ENCODE results near the gene PADI3. TPM values are rescaled to one million over a fixed set of nuclear protein-coding genes. Genes with fewer than 3 reads are reported as not detected.

PADI3 gene
- total RNA-seq = not detected

GRCh38 chr1:17248781-17249180 lies at the start of gene PADI3:
PADI3 (plus strand) TSS chr1:17249098; CDS start chr1:17249138, 40 bp downstream.
- Mint-ChIP-seq H3K4me1 (no peaks in the 10 kb centered on the region), H3K27me3 (no peaks in the 10 kb centered on the region), H3K9me3 (no peaks in the 10 kb centered on the region), H3K27ac (no peak within 1 kb of the TSS), H3K4me3 (no peak within 1 kb of the TSS), H3K36me3 (ENCODE audit: low read depth) (no peaks in the 10 kb centered on the region)
- ChIA-PET POLR2A (no interaction called here), CTCF (interaction anchor here (1.6 kb wide), 1 partner anchor 143 kb away, joined by 3 read pairs; no protein-coding TSS in a partner anchor)
- no peak for DNase-seq

- ChIA-PET POLR2A (no interaction called here), CTCF (interaction anchor here (0.6 kb wide), 1 partner anchor 74 kb away, joined by 3 read pairs; no protein-coding TSS in a partner anchor)
- Mint-ChIP-seq H3K4me3 (no peak overlapping the region), H3K36me3 (ENCODE audit: low read depth) (no peaks in the 10 kb centered on the region), H3K4me1 (peaks cover 28% of the 10 kb centered on the region), H3K9me3 (no peaks in the 10 kb centered on the region), H3K27ac (no peak overlapping the region), H3K27me3 (peaks cover 13% of the 10 kb centered on the region)
- no peak for DNase-seq
These were observed 49.4 kb upstream of the PADI3 start for GRCh38 chr1:17199267-17200044.

DNA sequence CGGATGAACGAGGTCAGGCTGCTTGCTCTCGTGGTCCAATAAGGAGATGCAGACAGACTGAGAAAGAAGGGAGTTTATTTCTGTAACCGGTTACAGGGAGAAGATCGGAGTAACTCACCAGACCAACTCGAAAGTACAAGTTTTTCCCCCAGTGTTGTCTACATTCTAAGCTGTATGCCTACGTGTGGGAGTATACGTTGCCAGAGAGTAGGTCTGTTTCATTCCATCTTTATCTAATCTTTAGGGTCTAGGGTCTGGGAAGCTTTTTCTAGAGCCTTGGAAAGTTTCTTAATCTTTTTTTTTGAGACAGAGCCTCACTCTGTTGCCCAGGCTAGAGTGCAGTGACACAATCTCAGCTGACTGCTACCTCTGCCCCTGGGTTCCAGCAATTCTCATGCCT lies 48.7 kb upstream of the PADI3 start:
- peaks cover 13% of the 10 kb centered on the region for H3K27me3 Mint-ChIP-seq
- H3K4me3 Mint-ChIP-seq = no peak overlapping the region
- no peak overlapping the region for H3K27ac Mint-ChIP-seq
- CTCF ChIA-PET = interaction anchor here (0.6 kb wide), 1 partner anchor 75 kb away, joined by 3 read pairs; no protein-coding TSS in a partner anchor
- POLR2A ChIA-PET = no interaction called here
- H3K9me3 Mint-ChIP-seq = no peaks in the 10 kb centered on the region
- no peak for DNase-seq
- peaks cover 30% of the 10 kb centered on the region for H3K4me1 Mint-ChIP-seq
- H3K36me3 Mint-ChIP-seq (ENCODE audit: low read depth) = no peaks in the 10 kb centered on the region

DNA sequence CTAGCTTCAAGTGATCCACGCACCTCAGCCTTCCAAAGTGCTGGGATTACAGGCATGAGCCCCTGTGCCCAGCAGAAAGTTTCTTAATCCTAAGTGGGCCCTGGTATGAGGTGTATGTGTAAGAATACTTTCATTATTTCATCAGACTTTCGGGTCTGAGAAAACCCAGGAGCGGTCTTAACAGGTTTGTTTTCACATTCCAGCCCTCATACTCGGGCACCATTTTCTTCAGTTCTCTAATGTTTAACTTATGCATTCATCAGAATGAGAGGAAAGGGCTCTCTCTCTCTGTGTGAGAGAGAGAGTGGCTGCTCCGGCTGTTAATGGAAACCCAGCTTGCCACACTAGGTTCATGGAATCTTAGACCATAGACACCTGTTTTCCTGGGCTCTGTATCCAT lies 48.1 kb upstream of the PADI3 start:
- Mint-ChIP-seq H3K27me3 (peaks cover 16% of the 10 kb centered on the region), H3K9me3 (no peaks in the 10 kb centered on the region), H3K36me3 (ENCODE audit: low read depth) (no peaks in the 10 kb centered on the region), H3K4me1 (peaks cover 32% of the 10 kb centered on the region), H3K27ac (no peak overlapping the region), H3K4me3 (no peak overlapping the region)
- POLR2A ChIA-PET = interaction anchor here (0.9 kb wide), 1 partner anchor 14 kb away, joined by 3 read pairs; no protein-coding TSS in a partner anchor
- DNase-seq = no peak
- CTCF ChIA-PET = no interaction called here

- Mint-ChIP-seq H3K4me3 (peak overlapping the region; percentile 3), H3K27me3 (peaks cover 22% of the 10 kb centered on the region), H3K36me3 (ENCODE audit: low read depth) (no peaks in the 10 kb centered on the region), H3K9me3 (no peaks in the 10 kb centered on the region), H3K27ac (peak overlapping the region; percentile 2), H3K4me1 (peaks cover 32% of the 10 kb centered on the region)
- POLR2A ChIA-PET = interaction anchor here (0.9 kb wide), 1 partner anchor 13 kb away, joined by 3 read pairs; no protein-coding TSS in a partner anchor
- CTCF ChIA-PET = no interaction called here
- peak; percentile 20 for DNase-seq
These were observed 47.5 kb upstream of the PADI3 start for GRCh38 chr1:17201201-17202021.

DNA sequence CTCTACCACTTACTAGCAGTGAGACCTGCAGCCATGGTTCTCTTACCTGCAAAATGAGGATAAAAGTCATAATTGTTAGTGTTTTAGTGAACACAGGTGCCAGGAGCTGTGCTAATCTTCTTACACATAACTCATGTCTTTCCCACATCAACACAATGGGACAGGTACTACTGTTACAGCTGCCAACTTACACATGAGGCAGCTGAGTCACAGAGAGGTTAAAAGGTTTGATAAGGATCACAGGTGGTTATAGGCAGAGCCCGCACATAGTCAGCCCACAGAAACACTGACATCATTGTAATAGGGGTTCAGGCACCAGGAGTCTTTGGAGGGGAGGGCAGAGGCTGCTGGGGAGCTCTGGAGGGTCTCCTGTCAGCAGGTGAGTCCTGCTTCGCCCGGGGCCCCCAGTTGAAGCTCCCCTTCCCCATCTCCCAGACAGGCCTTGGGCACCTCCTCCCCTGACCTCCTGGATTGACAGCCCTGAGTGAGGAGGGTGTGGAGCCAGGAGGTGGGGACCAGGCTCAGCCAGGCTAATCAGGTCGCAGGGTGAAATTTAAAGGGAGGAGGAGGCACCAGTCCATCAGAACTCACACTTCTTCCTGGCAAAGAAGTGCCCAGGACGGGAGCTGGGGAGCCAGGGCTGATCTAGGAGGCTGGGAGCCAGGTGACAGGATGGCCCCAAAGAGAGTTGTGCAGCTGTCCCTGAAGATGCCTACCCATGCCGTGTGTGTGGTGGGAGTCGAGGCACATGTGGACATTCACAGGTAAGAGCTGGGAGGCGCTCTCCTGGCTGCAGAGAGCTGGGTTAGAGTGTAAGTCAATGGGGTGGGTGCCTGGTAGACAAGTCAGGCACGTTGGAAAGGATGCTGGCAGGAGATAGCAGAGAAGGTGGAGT lies 44.1 kb upstream of the PADI3 start, which contains the start of gene PADI1:
PADI1 (plus strand) TSS at position 583 of the 895 bp plus-strand sequence; CDS start at position 673, 90 bp downstream.
- Mint-ChIP-seq H3K4me3 (no peak within 1 kb of the TSS), H3K9me3 (no peaks in the 10 kb centered on the region), H3K27ac (no peak within 1 kb of the TSS), H3K36me3 (ENCODE audit: low read depth) (no peaks in the 10 kb centered on the region), H3K4me1 (peaks cover 45% of the 10 kb centered on the region), H3K27me3 (peaks cover 20% of the 10 kb centered on the region)
- ChIA-PET CTCF (no interaction called here), POLR2A (no interaction called here)
- DNase-seq = no peak

- Mint-ChIP-seq H3K9me3 (no peaks in the 10 kb centered on the region), H3K4me1 (peaks cover 45% of the 10 kb centered on the region), H3K27me3 (peaks cover 20% of the 10 kb centered on the region), H3K36me3 (ENCODE audit: low read depth) (no peaks in the 10 kb centered on the region), H3K27ac (no peak overlapping the region), H3K4me3 (no peak overlapping the region)
- CTCF ChIA-PET = no interaction called here
- POLR2A ChIA-PET = no interaction called here
- no peak for DNase-seq
These were observed 43.2 kb upstream of the PADI3 start for GRCh38 chr1:17205652-17206051.

DNA sequence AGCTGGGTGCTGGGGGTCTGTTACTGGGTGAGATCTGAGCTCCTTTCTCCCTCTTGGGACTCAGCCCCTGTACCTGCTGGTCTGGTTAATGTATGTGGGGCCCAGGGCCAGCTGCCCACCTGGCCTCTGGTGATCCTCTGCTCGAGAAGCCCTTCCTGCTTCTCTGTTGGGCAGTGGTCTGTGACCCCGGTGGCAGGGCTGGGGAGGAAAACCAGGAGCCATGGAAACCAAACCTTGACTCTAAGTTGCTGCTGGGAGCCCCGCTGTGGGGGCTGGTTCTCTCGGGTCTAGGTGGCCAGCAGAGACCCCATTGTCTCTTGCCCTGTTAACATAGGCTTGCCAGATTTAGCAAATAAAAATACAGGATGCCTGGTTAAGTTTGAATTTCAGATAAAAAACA lies 42.7 kb upstream of the PADI3 start:
- no peak for DNase-seq
- Mint-ChIP-seq H3K27ac (no peak overlapping the region), H3K27me3 (peaks cover 20% of the 10 kb centered on the region), H3K36me3 (ENCODE audit: low read depth) (no peaks in the 10 kb centered on the region), H3K4me1 (peaks cover 42% of the 10 kb centered on the region), H3K4me3 (no peak overlapping the region), H3K9me3 (no peaks in the 10 kb centered on the region)
- ChIA-PET CTCF (no interaction called here), POLR2A (no interaction called here)

- H3K4me1 Mint-ChIP-seq = peaks cover 35% of the 10 kb centered on the region
- no peak overlapping the region for H3K4me3 Mint-ChIP-seq
- CTCF ChIA-PET = interaction anchor here (1.0 kb wide), 1 partner anchor 30 kb away, joined by 5 read pairs; no protein-coding TSS in a partner anchor
- H3K27me3 Mint-ChIP-seq = peaks cover 20% of the 10 kb centered on the region
- H3K27ac Mint-ChIP-seq = no peak overlapping the region
- POLR2A ChIA-PET = no interaction called here
- no peaks in the 10 kb centered on the region for H3K36me3 Mint-ChIP-seq (ENCODE audit: low read depth)
- H3K9me3 Mint-ChIP-seq = no peaks in the 10 kb centered on the region
- DNase-seq = no peak
These were observed 41.9 kb upstream of the PADI3 start for GRCh38 chr1:17207046-17207445.

GRCh38 chr1:17207540-17207939 lies 41.4 kb upstream of the PADI3 start:
- no peak overlapping the region for H3K27ac Mint-ChIP-seq
- CTCF ChIA-PET = interaction anchor here (1.0 kb wide), 1 partner anchor 29 kb away, joined by 5 read pairs; no protein-coding TSS in a partner anchor
- DNase-seq = no peak
- H3K4me1 Mint-ChIP-seq = peaks cover 38% of the 10 kb centered on the region
- no peaks in the 10 kb centered on the region for H3K36me3 Mint-ChIP-seq (ENCODE audit: low read depth)
- H3K9me3 Mint-ChIP-seq = no peaks in the 10 kb centered on the region
- POLR2A ChIA-PET = no interaction called here
- H3K4me3 Mint-ChIP-seq = no peak overlapping the region
- peaks cover 23% of the 10 kb centered on the region for H3K27me3 Mint-ChIP-seq

- peaks cover 39% of the 10 kb centered on the region for H3K4me1 Mint-ChIP-seq
- H3K36me3 Mint-ChIP-seq (ENCODE audit: low read depth) = no peaks in the 10 kb centered on the region
- DNase-seq = peak; percentile 56
- H3K27me3 Mint-ChIP-seq = peaks cover 24% of the 10 kb centered on the region
- ChIA-PET POLR2A (no interaction called here), CTCF (interaction anchor here (1.0 kb wide), 1 partner anchor 29 kb away, joined by 5 read pairs; no protein-coding TSS in a partner anchor)
- no peak overlapping the region for H3K4me3 Mint-ChIP-seq
- no peak overlapping the region for H3K27ac Mint-ChIP-seq
- no peaks in the 10 kb centered on the region for H3K9me3 Mint-ChIP-seq
These were observed 40.9 kb upstream of the PADI3 start for GRCh38 chr1:17207966-17208418.

- CTCF ChIA-PET = no interaction called here
- Mint-ChIP-seq H3K9me3 (no peaks in the 10 kb centered on the region), H3K27me3 (peaks cover 27% of the 10 kb centered on the region), H3K4me1 (peaks cover 41% of the 10 kb centered on the region), H3K27ac (no peak overlapping the region), H3K36me3 (ENCODE audit: low read depth) (no peaks in the 10 kb centered on the region), H3K4me3 (no peak overlapping the region)
- POLR2A ChIA-PET = no interaction called here
- no peak for DNase-seq
These were observed 40.4 kb upstream of the PADI3 start for GRCh38 chr1:17208546-17208945.

Data from activated CD4-positive, alpha-beta memory T cell treated with anti-CD3 and anti-CD28 coated beads, Interleukin-2, amount 10 ng/mL, durations not matched to agents 7 days and 5 days (primary cell).